ENCODE results near the gene CROCC2.
A peak's percentile ranks its signal among the peaks of the same experiment; 100 is the strongest.

The CROCC2 gene

DNA sequence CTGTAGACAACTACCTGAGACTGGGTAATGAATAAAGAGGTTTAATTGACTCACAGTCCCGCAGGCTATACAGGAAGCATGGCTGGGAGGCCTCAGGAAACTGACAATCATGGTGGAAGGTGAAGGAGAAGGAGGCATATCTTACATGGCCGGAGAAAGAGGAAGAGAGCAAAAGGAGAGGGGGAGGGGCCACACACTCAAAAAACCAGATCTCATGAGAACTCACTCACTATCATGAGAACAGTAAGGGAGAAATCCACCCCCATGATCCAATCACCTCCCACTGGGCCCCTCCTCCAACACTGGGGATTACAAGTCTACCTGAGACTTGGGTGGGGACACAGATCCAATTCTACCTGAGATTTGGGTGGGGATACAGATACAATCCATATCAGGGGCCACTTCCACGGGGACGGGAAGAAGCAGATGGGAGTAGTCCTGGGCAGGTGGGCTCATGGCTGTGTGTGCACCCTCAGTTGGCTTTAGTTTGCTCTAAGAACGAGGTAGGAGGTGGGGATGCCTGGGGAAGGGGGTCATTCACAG lies 20.0 kb upstream of the CROCC2 start:
- TF ChIP-seq HOXD13 (CRISPR knock-in tag; IDR thresholded peaks at IDR 0.05; ENCODE audit: borderline replicate concordance), result no peak
- no peaks in the 10 kb centered on the region for H3K36me3 ChIP-seq (ENCODE audit: control insufficient read depth in 2 of 2, insufficient read depth in 1 of 2, low read length in 2 of 2)
- H3K27ac ChIP-seq (ENCODE audit: extremely low read depth, low read depth, low read length), result no peak overlapping the region
- POLR2A ChIA-PET, result no interaction called here
- H3K4me1 ChIP-seq (ENCODE audit: control insufficient read depth, insufficient read depth, low read length), result no peaks in the 10 kb centered on the region
- H3K4me3 ChIP-seq (ENCODE audit: low read depth, low read length), result no peak overlapping the region
- CTCF ChIA-PET, result no interaction called here
- no peaks in the 10 kb centered on the region for H3K9me3 ChIP-seq (ENCODE audit: control insufficient read depth, insufficient read depth, low read depth, low read length)

GRCh38 chr2:240886678-240887609 lies 19.2 kb upstream of the CROCC2 start:
- Histone ChIP-seq H3K4me3 (ENCODE audit: low read depth, low read length) (no peak overlapping the region), H3K4me1 (ENCODE audit: control insufficient read depth, insufficient read depth, low read length) (no peaks in the 10 kb centered on the region)
- CTCF ChIA-PET, result no interaction called here

DNA sequence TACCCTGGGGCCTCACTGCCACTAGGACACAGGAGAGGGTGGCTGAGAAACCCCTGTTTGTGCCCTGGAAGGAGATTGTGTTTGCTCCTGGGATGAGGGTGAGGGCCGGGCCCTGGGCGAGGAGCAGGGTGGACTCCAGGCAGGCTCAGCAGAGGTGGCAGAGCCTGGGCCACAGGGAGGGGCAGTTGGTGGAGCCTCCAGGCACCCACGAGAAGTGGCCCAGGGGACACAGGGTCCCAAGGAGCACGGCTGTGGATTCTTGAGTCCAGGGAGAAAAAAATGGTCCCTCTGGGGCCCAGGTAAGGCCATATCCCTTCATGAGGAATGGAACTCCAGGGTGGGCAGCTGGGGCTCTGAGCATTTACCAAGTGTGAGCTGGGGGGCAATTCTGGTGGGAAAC lies 18.5 kb upstream of the CROCC2 start:
- Histone ChIP-seq H3K4me3 (ENCODE audit: low read depth, low read length) (no peak overlapping the region), H3K27ac (ENCODE audit: extremely low read depth, low read depth, low read length) (no peak overlapping the region), H3K4me1 (ENCODE audit: control insufficient read depth, insufficient read depth, low read length) (no peaks in the 10 kb centered on the region), H3K36me3 (ENCODE audit: control insufficient read depth in 2 of 2, insufficient read depth in 1 of 2, low read length in 2 of 2) (no peaks in the 10 kb centered on the region), H3K9me3 (ENCODE audit: control insufficient read depth, insufficient read depth, low read depth, low read length) (no peaks in the 10 kb centered on the region)
- POLR2A ChIA-PET, result no interaction called here
- TF ChIP-seq ZNF513 (tag by site-specific recombination; IDR thresholded peaks at IDR 0.05) (no peak), MEIS1 (CRISPR knock-in tag; IDR thresholded peaks at IDR 0.05; ENCODE audit: borderline replicate concordance) (no peak), IKZF3 (tag by site-specific recombination; IDR thresholded peaks at IDR 0.05) (no peak), ZBTB26 (tag by site-specific recombination; optimal IDR thresholded peaks at IDR 0.05) (no peak), ZNF76 (tag by site-specific recombination; IDR thresholded peaks at IDR 0.05; ENCODE audit: borderline replicate concordance, low read depth) (no peak), ZNF837 (tag by site-specific recombination; IDR thresholded peaks at IDR 0.05) (no peak), RBAK (tag by site-specific recombination; IDR thresholded peaks at IDR 0.05) (no peak), ZNF433 (tag by site-specific recombination; IDR thresholded peaks at IDR 0.05; ENCODE audit: low read depth) (no peak), ZNF354C (tag by site-specific recombination; IDR thresholded peaks at IDR 0.05; ENCODE audit: borderline replicate concordance, low read depth) (no peak), ZNF530 (tag by site-specific recombination; IDR thresholded peaks at IDR 0.05; ENCODE audit: low read depth) (no peak), ZBTB48 (tag by site-specific recombination; IDR thresholded peaks at IDR 0.05) (no peak)
- TF ChIP-seq, protein P1, sequence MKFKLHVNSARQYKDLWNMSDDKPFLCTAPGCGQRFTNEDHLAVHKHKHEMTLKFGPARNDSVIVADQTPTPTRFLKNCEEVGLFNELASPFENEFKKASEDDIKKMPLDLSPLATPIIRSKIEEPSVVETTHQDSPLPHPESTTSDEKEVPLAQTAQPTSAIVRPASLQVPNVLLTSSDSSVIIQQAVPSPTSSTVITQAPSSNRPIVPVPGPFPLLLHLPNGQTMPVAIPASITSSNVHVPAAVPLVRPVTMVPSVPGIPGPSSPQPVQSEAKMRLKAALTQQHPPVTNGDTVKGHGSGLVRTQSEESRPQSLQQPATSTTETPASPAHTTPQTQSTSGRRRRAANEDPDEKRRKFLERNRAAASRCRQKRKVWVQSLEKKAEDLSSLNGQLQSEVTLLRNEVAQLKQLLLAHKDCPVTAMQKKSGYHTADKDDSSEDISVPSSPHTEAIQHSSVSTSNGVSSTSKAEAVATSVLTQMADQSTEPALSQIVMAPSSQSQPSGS (tag by site-specific recombination; IDR thresholded peaks at IDR 0.05; ENCODE audit: low read depth), result no peak
- CTCF ChIA-PET, result no interaction called here

More at GRCh38 chr2:240886678-240887609, 19.2 kb upstream of the CROCC2 start:
- no peaks in the 10 kb centered on the region for H3K9me3 ChIP-seq (ENCODE audit: control insufficient read depth, insufficient read depth, low read depth, low read length)
- H3K36me3 ChIP-seq (ENCODE audit: control insufficient read depth in 2 of 2, insufficient read depth in 1 of 2, low read length in 2 of 2), result no peaks in the 10 kb centered on the region
- TF ChIP-seq, protein P2, sequence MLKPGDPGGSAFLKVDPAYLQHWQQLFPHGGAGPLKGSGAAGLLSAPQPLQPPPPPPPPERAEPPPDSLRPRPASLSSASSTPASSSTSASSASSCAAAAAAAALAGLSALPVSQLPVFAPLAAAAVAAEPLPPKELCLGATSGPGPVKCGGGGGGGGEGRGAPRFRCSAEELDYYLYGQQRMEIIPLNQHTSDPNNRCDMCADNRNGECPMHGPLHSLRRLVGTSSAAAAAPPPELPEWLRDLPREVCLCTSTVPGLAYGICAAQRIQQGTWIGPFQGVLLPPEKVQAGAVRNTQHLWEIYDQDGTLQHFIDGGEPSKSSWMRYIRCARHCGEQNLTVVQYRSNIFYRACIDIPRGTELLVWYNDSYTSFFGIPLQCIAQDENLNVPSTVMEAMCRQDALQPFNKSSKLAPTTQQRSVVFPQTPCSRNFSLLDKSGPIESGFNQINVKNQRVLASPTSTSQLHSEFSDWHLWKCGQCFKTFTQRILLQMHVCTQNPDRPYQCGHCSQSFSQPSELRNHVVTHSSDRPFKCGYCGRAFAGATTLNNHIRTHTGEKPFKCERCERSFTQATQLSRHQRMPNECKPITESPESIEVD (tag by site-specific recombination; IDR thresholded peaks at IDR 0.05), result no peak
- no peak for TF ChIP-seq ZNF114 (tag by site-specific recombination; IDR thresholded peaks at IDR 0.05)
- TF ChIP-seq ZNF140 (tag by site-specific recombination; IDR thresholded peaks at IDR 0.05), result no peak
- TF ChIP-seq ZNF76 (tag by site-specific recombination; IDR thresholded peaks at IDR 0.05; ENCODE audit: borderline replicate concordance, low read depth), result no peak
- peak; percentile 60 for TF ChIP-seq GLIS1 (tag by site-specific recombination; IDR thresholded peaks at IDR 0.05)
- TF ChIP-seq HOXC10 (CRISPR knock-in tag; IDR thresholded peaks at IDR 0.05), result no peak
- TF ChIP-seq, protein P1 (tag by site-specific recombination; IDR thresholded peaks at IDR 0.05; ENCODE audit: low read depth), result no peak
- TF ChIP-seq ZNF184 (tag by site-specific recombination; IDR thresholded peaks at IDR 0.05), result no peak
- no peak for TF ChIP-seq ZNF211 (tag by site-specific recombination; IDR thresholded peaks at IDR 0.05; ENCODE audit: low read depth)
- TF ChIP-seq ZNF391 (tag by site-specific recombination; IDR thresholded peaks at IDR 0.05; ENCODE audit: borderline replicate concordance, low read depth), result no peak
- TF ChIP-seq ZNF670 (tag by site-specific recombination; IDR thresholded peaks at IDR 0.05; ENCODE audit: low read depth), result no peak
- TF ChIP-seq ZNF658 (tag by site-specific recombination; IDR thresholded peaks at IDR 0.05), result no peak
- TF ChIP-seq ZIC2 (tag by site-specific recombination; IDR thresholded peaks at IDR 0.05), result peak; percentile 21; the same call in 1 of the 2 replicates
- POLR2A ChIA-PET, result no interaction called here
- H3K27ac ChIP-seq (ENCODE audit: extremely low read depth, low read depth, low read length), result no peak overlapping the region
